Measurements from ENCODE around the gene SNCB. TPM values are rescaled to one million over a fixed set of nuclear protein-coding genes. Genes with fewer than 3 reads are reported as not detected.

The SNCB gene
- polyA plus RNA-seq, 3 donors from 2014 or later, result 0.26 TPM; not detected in 2

DNA sequence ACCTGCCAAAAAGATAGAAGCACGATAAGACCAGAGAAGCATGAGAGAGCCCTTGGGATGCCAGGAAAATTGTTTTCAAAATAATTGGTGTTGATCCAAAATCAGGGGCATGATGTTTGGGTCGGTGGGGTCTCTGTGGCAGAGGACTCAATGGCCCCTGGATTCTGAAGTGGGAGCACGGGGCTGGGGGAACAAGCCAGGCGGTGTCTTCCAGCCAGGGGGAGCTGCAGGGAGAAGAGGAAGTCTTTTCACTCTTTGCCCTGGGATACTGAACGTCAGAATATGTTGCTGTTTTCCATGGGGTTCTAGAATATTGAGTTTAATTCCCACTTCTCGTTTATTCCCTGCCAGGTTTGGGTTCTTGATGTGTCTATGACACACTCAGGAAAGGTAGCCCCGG lies 37.3 kb upstream of the SNCB start:
- no peaks in the 10 kb centered on the region for H3K4me1 Mint-ChIP-seq
- no peak overlapping the region for H3K4me3 Mint-ChIP-seq
- H3K27me3 Mint-ChIP-seq (ENCODE audit: low read depth in 3 of 3), result peaks cover 8 to 29% (median 11%) of the 10 kb centered on the region in 3 donors
- H3K27ac Mint-ChIP-seq, result no peak overlapping the region
- no peaks in the 10 kb centered on the region for H3K9me3 Mint-ChIP-seq
- no peak for DNase-seq
- H3K36me3 Mint-ChIP-seq, result no peaks in the 10 kb centered on the region

DNA sequence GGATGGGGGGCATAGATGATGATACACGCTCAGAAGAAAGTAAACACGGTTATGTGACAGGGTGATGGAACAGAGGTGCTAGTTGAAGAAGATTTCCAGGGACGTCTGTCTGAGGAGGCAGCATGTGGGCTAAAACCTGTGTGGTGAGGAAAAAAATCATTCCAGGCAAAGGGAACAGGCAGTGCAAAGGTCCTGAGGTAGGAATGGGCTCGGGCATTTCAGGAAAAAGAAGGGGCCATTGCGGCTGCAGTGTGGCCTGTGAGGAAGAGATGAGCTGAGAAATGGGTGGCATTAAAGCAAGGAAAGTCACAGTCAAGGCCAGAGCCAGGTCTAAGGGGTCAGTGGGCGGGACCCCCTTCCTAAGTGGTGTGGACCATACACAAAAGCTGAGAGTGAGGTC lies 35.2 kb upstream of the SNCB start:
- peaks cover 5 to 25% (median 7%) of the 10 kb centered on the region in 3 donors for H3K27me3 Mint-ChIP-seq (ENCODE audit: low read depth in 3 of 3)
- no peaks in the 10 kb centered on the region for H3K9me3 Mint-ChIP-seq
- H3K4me1 Mint-ChIP-seq, result peaks cover 4 to 6% of the 10 kb centered on the region in 2 donors
- no peak overlapping the region for H3K27ac Mint-ChIP-seq
- H3K4me3 Mint-ChIP-seq, result no peak overlapping the region
- H3K36me3 Mint-ChIP-seq, result no peaks in the 10 kb centered on the region
- no peak for DNase-seq

DNA sequence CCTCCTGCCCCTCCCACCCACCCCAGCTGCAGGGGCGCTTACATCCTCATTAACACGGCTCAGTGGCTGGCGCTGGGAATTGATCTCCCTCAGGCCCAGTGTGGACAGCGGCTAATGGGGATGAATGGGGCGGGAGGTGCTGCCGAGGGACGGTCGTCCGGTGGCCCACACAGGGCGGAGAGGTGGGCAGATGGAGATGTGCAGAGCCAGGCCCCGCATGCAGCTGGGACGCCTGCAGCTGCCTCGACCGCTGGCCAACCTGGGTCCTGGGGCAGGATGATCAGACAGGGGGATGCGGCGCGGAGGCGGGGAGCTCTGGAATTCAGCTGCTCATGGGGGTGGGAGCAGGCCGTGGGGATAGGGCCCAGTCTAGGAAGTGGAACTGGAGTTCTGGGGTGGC lies 34.6 kb upstream of the SNCB start:
- H3K27ac Mint-ChIP-seq, result no peak overlapping the region
- no peaks in the 10 kb centered on the region for H3K36me3 Mint-ChIP-seq
- peaks cover 4 to 8% of the 10 kb centered on the region in 2 donors for H3K4me1 Mint-ChIP-seq
- no peak for DNase-seq
- no peak overlapping the region for H3K4me3 Mint-ChIP-seq
- H3K27me3 Mint-ChIP-seq (ENCODE audit: low read depth in 3 of 3), result peaks cover 5 to 24% (median 7%) of the 10 kb centered on the region in 3 donors
- H3K9me3 Mint-ChIP-seq, result no peaks in the 10 kb centered on the region

DNA sequence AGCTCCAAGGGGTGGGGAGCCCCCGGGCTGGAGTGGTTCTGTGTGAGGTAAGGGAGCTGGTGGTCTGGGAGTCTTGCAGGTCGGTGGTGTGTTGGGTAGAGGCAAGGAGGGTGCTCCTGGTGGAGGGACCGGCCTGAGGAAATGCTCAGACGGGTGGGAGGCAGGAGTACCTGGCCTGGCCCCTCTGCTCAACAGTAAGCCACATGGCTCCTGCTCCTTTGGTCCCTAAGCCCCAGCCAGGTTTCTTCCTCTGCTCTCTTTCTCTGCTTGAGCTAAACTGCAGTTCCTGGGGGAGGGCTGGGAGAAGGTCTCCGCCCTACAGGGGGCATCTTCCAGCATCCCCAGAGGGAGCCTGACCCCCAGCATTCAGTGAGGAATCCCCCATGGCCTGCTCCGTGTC lies 34.1 kb upstream of the SNCB start:
- no peak for DNase-seq
- Mint-ChIP-seq H3K4me3 (no peak overlapping the region), H3K27me3 (ENCODE audit: low read depth in 3 of 3) (peaks cover 5 to 24% (median 7%) of the 10 kb centered on the region in 3 donors), H3K9me3 (no peaks in the 10 kb centered on the region), H3K36me3 (no peaks in the 10 kb centered on the region), H3K27ac (no peak overlapping the region), H3K4me1 (peaks cover 5 to 12% of the 10 kb centered on the region in 2 donors)

DNA sequence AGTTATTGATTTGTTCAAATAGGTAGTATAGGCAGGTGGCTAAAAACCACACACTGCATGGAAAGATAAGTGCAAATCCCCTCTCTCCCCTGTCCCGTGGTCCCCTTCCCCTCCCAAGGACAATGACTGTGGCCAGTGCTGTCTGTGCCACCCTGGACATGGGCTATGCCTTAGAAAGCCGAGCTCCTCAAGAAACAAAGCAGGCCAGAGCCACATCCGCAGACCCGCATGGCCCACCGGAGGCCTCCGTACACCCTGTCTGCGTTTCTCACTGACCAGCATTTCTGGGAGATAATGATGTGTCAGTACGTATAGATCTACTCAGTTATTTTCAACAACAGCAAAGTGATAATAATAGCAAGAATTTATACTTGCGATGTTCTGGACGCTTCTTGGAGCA lies 33.2 kb upstream of the SNCB start:
- Mint-ChIP-seq H3K27ac (no peak overlapping the region), H3K36me3 (no peaks in the 10 kb centered on the region), H3K9me3 (no peaks in the 10 kb centered on the region), H3K4me1 (peaks cover 14 to 21% of the 10 kb centered on the region in 2 donors), H3K4me3 (no peak overlapping the region), H3K27me3 (ENCODE audit: low read depth in 3 of 3) (peaks cover 5 to 18% (median 7%) of the 10 kb centered on the region in 3 donors)
- DNase-seq, result no peak

DNA sequence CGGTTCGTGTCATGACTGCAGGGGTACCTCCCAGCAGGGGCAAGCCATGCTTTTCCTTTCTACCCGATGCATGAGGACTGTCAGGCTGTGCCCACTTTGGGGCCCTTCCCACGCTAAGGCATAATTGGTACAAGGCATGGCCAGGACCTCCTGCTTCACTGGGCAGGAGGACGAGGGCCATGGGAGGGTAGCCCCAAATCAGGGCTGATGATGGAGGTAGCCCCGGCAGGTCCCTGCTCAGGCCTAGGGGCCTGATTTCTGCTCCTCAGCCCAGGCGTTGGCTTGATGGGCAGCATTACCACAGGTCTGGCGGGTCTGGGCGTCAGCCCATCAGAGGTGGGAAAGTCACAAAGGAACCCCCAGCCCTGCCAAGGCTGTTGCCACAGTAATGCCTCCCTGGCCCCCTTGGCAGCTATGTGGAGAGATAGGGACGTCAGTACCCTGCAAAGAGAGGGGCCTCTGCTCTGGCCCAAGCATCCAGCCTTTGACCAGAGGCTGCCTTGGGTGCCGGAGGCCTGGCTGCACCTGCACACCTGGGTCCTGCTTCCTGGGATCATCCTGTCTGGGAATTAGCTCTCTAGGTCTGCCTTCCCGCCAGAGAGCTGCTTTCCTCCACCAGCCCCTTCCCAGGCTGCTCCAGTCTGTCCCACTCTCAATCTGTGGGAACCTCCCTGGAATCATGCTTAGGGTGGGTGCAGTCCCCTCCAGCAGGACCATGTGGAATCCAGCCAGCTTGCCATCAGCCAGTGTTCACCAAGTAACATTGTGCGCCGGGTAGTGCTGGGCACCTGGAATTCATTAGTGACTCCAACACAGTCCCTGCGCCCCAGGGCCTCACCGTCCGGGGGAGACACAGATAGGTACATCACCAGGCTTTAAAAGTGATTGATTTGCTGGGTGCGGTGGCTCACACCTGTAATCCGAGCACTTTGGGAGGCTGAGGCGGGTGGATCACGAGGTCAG lies 32.3 kb upstream of the SNCB start:
- H3K4me3 Mint-ChIP-seq, result no peak overlapping the region

DNA sequence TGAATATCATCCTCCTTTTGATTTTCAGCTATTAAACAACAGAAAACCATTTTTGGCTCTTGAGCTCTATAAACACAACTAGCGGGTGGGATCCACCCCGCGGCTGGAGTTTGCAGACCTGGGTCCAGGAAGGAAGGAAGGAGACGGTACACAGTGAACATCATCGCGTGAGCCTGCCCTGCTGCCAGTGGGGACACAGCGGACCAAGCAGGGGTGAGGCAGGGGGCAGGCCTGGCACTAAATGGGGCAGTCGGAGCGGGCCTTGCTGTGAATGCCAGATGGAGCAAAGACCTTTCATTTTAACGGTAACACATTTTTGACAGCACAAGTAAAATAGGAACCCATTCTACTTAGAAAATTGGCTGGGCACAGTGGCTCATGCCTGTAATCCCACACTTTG lies 31.3 kb upstream of the SNCB start:
- Mint-ChIP-seq H3K27me3 (ENCODE audit: low read depth in 3 of 3) (peaks cover 5 to 12% (median 7%) of the 10 kb centered on the region in 3 donors), H3K9me3 (no peaks in the 10 kb centered on the region), H3K27ac (no peak overlapping the region), H3K4me1 (peaks cover 22 to 31% of the 10 kb centered on the region in 2 donors), H3K4me3 (no peak overlapping the region), H3K36me3 (peaks cover 0 to 4% (median 3%) of the 10 kb centered on the region in 3 donors)
- DNase-seq, result no peak

More for the DNA sequence above, 32.3 kb upstream of the SNCB start:
- Mint-ChIP-seq H3K27me3 (ENCODE audit: low read depth in 3 of 3) (peaks cover 5 to 12% (median 7%) of the 10 kb centered on the region in 3 donors), H3K36me3 (peaks cover 0 to 4% (median 3%) of the 10 kb centered on the region in 3 donors), H3K9me3 (no peaks in the 10 kb centered on the region), H3K27ac (no peak overlapping the region), H3K4me1 (peaks cover 22 to 30% of the 10 kb centered on the region in 2 donors)
- no peak for DNase-seq

DNA sequence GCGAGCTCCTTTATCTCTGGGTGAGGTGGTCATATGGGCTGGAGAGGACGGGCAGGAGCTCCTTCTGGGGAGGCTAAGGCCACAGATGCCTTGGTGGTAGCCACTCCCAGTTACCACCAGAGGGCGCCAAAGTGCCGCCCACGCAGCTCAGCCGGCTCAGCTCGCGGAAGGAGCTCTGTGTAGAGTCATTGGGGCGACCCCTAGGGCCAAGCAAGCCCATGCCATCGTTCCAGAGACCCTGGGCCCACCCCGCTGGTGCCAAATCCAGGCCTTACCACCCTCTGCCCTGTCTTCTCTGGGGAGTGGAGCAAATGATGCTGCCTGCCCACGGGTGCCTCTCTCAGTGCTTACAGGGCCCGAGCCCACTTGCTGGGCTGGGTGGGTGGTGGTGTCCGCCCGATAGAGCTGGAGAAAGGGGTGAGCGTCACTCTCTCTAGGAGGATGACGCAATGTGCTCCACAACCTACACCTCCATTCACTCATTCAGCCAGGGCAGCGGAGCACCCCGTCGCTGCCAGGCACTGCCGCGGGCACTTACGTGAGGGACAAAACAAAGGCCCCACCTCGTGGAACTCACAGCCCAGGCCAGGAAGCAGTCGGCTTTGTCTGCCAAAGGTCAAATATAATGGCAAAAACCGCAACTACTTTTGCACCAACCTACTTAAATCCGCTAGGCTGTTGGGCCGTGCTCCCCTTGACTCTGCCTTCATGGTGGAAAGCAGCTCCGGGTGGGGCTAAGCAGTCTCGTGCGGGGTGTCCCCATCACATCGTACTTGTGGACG lies 30.7 kb upstream of the SNCB start:
- Mint-ChIP-seq H3K27ac (no peak overlapping the region), H3K36me3 (peaks cover 0 to 9% (median 8%) of the 10 kb centered on the region in 3 donors), H3K27me3 (ENCODE audit: low read depth in 3 of 3) (peaks cover 5 to 12% (median 7%) of the 10 kb centered on the region in 3 donors), H3K9me3 (no peaks in the 10 kb centered on the region), H3K4me3 (peak overlapping the region in 1 of 5 donors; percentile 21), H3K4me1 (peaks cover 22 to 31% of the 10 kb centered on the region in 2 donors)
- peak; percentile 73 to 79 (median 76) for DNase-seq

DNA sequence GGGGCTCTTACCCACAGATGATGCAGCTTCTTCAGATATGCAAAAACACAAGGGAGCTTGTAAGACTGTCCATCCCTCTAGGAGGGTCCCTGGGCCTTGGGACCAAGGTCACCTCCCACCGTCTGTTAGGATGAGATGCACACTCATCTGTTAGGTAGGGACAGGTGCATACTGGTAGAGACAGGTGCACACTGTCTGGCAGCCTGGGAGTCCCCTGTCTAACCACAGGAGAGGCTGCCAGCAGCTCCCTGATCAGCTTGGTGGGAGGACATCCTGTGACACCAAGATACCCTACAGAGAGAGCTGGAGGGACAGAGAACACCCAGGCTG lies 30.2 kb upstream of the SNCB start:
- Mint-ChIP-seq H3K27me3 (ENCODE audit: low read depth in 3 of 3) (peaks cover 4 to 10% (median 5%) of the 10 kb centered on the region in 3 donors), H3K36me3 (peaks cover 0 to 10% (median 8%) of the 10 kb centered on the region in 3 donors), H3K27ac (no peak overlapping the region), H3K4me1 (peaks cover 22 to 31% of the 10 kb centered on the region in 2 donors), H3K4me3 (no peak overlapping the region), H3K9me3 (no peaks in the 10 kb centered on the region)
- no peak for DNase-seq

DNA sequence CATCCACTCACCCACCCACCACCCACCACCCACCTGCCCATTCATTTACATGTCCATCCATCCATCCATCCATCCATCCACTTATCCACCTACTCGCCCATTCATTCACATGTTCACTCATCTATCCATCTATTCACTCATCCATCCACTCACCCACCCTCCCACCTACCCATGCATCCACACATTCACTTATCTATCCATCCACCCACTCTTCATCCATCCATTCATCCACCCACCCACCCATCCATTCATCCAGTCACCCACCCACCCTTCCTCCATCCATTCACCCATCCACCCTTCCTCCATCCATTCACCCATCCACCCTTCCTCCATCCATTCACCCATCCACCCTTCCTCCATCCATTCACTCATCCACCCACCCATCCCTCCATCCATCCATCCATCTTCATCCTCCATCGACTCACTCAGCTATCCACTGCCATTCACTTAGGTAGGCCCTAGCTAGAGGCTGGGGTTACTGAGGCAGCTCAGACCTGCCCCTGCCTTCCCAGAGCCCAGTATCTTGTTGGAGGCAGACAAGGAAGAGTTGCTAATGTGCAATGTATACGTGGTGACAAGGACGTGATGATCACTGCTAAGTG lies 29.6 kb upstream of the SNCB start:
- Mint-ChIP-seq H3K9me3 (no peaks in the 10 kb centered on the region), H3K4me1 (peaks cover 23 to 31% of the 10 kb centered on the region in 2 donors), H3K36me3 (peaks cover 0 to 15% (median 12%) of the 10 kb centered on the region in 3 donors), H3K27ac (peak overlapping the region in 3 of 6 donors; percentile 8 to 59 (median 30)), H3K27me3 (ENCODE audit: low read depth in 3 of 3) (peaks cover 4 to 9% (median 5%) of the 10 kb centered on the region in 3 donors), H3K4me3 (peak overlapping the region in 3 of 5 donors; percentile 11 to 76 (median 76))
- DNase-seq, result no peak

DNA sequence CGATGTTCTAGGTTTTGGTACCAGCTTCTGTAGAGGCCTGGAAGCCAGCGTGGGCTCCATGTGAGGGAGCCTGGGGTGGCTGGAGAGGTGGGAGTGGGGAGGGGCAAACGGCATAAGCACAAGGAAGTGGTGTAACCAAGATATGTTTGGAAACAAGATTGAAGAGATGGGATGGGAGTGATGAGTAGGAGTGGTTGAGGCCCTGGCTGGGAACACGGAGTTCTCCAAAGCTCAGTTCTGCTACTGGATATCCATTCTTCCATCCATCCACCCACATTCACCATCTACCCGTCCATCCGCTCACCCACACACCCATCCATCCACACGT lies 29.1 kb upstream of the SNCB start:
- Mint-ChIP-seq H3K36me3 (peaks cover 0 to 15% (median 12%) of the 10 kb centered on the region in 3 donors), H3K27me3 (ENCODE audit: low read depth in 3 of 3) (peaks cover 2 to 9% (median 4%) of the 10 kb centered on the region in 3 donors), H3K27ac (peak overlapping the region in 1 of 6 donors; percentile 13), H3K9me3 (no peaks in the 10 kb centered on the region), H3K4me1 (peaks cover 24 to 31% of the 10 kb centered on the region in 2 donors), H3K4me3 (peak overlapping the region in 4 of 5 donors; percentile 76 to 85 (median 78))
- DNase-seq, result no peak

DNA sequence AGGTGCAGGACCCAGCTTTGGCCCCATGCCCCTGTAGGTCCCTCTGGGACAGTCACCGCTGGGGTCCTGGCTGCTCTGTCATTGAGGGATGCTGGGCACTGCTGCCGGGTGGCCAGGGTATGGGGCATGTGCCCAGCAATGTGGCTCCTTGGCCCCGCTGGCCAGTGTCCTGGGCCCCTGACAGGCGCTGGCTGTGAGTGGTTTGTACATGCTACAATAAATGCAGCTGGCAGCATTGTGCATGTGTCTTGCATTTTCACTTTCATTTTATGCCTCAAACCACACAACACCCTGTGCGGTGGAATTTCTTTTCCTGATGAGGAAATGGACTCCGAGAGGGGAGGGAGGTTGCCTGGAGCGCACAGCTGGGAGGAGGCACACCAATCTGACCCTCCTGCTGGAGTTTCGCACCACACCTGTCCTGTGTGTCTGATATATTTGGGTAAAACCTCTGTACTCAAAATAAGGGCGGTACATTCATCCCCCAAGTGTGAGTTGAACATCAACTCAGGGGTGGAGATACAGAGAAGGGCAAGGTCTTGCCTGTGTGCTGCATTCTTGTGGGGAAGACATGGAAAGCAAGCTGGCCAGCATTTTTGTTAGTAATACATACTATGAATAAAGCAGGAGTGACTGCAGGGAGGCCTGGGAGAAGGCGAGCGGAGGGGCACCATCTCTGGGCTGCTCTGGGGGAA lies 28.6 kb upstream of the SNCB start:
- DNase-seq, result peak; percentile 55 to 61 (median 58)
- H3K36me3 Mint-ChIP-seq, result peaks cover 0 to 15% (median 12%) of the 10 kb centered on the region in 3 donors

More for the DNA sequence above, 28.6 kb upstream of the SNCB start:
- Mint-ChIP-seq H3K4me1 (peaks cover 24 to 32% of the 10 kb centered on the region in 2 donors), H3K4me3 (peak overlapping the region; percentile 75 to 85 (median 76)), H3K27ac (peak overlapping the region; percentile 13 to 79 (median 44)), H3K9me3 (no peaks in the 10 kb centered on the region), H3K27me3 (ENCODE audit: low read depth in 3 of 3) (peaks cover 0 to 4% (median 4%) of the 10 kb centered on the region in 3 donors)
